ENCODE measurements around the gene CNOT11. TPM values are rescaled to one million over a fixed set of nuclear protein-coding genes. Genes with fewer than 3 reads are reported as not detected.
"Not testable (repeated sequence)": the region's sequence is repeated elsewhere in the genome, so short reads cannot be mapped to it uniquely, and the experiment has no call there.

Gene CNOT11
- total RNA-seq, 1 donor from 2014 or later = 32.5 TPM

GRCh38 chr2:101311696-101312017 lies 59.0 kb downstream of the CNOT11 start:
- H3K36me3 ChIP-seq = no peaks in the 10 kb centered on the region
- no peak for TF ChIP-seq CTCF (IDR thresholded peaks at IDR 0.05)

GRCh38 chr2:101316568-101316967 lies 63.9 kb downstream of the CNOT11 start:
- DNase-seq (ENCODE audit: low spot score in 2 of 2); H3K4me3 ChIP-seq; H3K27ac ChIP-seq; H3K27me3 ChIP-seq; H3K36me3 ChIP-seq; intact Hi-C loops (cut with DNase I); H3K4me1 ChIP-seq; H3K9me3 ChIP-seq: not testable (repeated sequence)

More at GRCh38 chr2:101311696-101312017, 59.0 kb downstream of the CNOT11 start:
- Histone ChIP-seq H3K27ac (no peak overlapping the region), H3K9me3 (no peaks in the 10 kb centered on the region), H3K4me3 (no peak overlapping the region), H3K4me1 (peaks cover 0 to 3% of the 10 kb centered on the region in 2 donors), H3K27me3 (no peaks in the 10 kb centered on the region)
- intact Hi-C loops (cut with DNase I) = no loop called here
- DNase-seq (ENCODE audit: low spot score in 2 of 2) = no peak

Other genes starting within 250 kb of the CNOT11 start
- gene TBC1D8, start 101.5 kb upstream of the CNOT11 start, total RNA-seq = 17.8 TPM
- 39.9 TPM for gene RNF149, start 55.8 kb downstream of the CNOT11 start, total RNA-seq
- not detected for gene CREG2, start 134.6 kb downstream of the CNOT11 start, total RNA-seq
- gene RFX8, start 222.2 kb downstream of the CNOT11 start, total RNA-seq = not detected

Data from ascending aorta (tissue), 2 donors.